Raji (cell line): ENCODE results near the gene EZH2.

Experiments used
- POLR2A ChIP-seq: IDR thresholded peaks from 2 replicates; pipeline ENCODE4 v1.6.1; 2011; ENCODE audit warnings: low read depth, low read length, control low read depth; ENCODE audit not compliant: insufficient read depth

Gene EZH2

DNA sequence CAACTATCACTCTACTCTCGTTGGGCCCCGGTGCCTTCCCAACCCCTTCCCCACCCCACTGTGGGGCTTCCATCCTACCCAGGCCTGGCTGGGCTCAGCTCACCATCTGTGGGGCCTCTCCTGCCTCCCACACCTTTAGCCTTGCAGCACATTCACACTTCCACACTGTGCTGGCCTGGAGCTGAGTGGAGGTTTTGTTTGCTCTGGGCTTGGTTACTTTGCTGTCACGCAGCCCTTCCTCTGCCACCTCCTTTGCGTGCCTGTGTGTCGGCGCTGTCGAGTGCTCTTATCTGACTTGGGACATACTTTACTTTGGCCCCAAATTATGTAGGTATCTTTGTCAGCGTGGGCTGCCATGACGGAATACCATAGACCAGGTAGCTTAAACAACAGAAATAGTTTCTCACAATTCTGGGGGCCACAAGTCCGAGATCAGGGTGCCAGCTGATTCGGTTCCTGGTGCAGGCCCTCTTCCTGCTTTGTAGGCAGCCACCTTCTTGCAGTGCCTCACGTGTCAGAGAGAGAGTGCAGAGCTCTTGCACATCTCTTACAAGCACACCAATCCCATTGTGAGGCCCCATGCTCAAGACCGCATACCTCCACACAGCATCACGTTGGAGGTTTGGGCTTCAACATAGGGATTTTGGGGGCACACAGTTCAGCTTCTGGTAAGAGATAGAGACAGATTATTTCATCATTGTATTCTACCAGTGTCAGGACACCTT lies 96.4 kb downstream of the EZH2 start:
- no peak for TF ChIP-seq POLR2A

DNA sequence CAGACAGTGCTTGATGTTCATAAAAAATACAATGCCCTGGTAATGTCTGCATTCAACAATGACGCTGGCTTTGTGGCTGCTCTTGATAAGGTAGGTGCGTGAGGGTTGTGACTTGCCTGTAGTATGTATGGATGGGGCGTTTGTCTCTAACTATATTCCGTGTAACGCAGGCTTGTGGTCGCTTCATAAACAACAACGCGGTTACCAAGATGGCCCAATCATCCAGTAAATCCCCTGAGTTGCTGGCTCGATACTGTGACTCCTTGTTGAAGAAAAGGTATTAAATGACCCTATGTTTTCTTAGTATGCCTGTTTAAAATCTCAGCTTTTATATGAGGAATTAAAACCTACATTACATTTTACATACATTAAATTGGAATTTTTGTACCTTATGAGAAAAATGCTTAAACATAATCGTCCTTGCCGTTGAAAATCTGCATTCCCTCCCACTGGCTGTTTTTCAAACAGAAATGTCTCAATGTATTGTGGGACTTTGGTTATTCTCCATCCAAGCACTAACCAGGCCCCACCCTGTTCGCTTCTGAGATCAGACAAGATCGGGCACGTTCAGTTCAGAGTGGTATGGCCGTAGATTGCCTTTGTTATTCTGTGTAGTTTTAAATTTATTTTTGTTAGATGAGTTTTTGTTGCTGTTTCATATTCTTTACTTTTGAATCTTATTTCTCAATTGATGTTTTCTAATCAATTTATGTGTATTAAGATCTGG lies 100.1 kb downstream of the EZH2 start:
- TF ChIP-seq POLR2A: no peak

DNA sequence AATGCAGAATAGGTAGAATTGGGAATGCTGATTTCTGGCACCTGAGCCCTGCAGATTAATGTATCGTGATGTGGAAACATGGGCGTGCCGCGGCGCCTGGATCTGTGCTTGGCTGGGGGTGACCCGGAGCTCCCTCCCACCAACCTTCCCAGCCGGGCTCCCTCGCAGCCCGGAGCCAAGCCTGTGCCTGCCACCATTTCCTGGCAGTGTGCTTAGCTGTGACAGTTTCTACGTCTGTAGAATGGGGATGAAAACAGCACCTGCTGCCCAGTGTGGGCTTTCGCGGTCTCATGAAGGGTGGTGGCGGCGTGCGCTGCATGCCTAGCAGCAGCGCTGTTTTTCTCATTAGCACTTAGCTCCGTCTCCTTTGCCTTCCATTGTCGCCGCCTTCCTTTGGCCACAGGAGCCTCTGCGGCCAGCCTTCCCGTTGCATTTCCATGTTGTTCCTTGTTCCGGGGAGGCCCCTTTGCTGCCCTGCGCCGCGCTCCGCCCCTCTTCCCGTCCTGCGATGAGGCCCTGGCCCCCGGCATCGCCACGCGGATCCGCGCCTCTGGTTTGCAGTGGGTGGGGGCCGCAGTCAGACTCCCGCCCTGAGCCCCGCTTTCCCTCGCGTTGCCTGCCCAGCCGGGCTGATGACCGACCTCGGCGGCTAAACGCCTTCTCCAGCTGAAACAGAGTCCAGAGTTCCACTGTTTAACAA lies 101.2 kb downstream of the EZH2 start:
- no peak for TF ChIP-seq POLR2A

DNA sequence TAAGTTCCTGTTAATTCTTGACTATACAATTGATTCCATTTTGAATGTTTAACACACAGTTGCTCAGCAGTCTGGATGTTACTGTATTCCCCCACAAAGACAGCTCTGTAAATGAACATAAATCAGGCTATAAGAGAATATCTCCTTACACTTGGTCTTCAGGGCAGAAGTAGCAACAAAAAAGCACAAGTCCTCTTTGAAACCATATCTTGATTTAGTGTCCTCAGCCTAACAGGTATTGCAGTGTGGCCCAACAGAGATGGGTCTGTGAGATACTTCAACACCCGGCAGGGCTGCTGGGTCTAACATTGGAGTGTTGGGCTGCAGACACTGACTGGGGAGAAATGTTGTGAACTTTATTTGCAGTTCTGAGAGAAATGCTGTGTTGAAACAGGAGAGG lies 109.6 kb downstream of the EZH2 start:
- TF ChIP-seq POLR2A: no peak

DNA sequence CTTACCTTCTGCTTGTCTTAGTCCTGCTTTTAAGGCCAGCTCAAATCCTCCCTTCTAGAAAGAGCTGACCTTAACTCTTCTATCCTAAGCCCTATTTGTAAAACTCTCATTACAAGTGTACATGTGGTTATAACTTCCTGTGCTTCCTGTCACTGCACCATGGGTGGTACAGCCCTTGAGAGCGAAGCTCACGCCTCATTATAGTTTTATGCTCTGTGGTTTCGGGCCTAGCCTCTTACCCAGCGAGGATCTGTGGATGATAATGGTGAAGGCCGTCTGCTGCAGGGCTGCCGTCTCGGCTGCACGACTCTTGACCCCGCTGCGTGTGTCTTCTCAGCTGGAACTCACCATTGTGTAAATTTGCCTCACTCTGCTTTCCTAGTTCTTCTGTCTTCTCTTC lies 110.8 kb downstream of the EZH2 start:
- no peak for TF ChIP-seq POLR2A

DNA sequence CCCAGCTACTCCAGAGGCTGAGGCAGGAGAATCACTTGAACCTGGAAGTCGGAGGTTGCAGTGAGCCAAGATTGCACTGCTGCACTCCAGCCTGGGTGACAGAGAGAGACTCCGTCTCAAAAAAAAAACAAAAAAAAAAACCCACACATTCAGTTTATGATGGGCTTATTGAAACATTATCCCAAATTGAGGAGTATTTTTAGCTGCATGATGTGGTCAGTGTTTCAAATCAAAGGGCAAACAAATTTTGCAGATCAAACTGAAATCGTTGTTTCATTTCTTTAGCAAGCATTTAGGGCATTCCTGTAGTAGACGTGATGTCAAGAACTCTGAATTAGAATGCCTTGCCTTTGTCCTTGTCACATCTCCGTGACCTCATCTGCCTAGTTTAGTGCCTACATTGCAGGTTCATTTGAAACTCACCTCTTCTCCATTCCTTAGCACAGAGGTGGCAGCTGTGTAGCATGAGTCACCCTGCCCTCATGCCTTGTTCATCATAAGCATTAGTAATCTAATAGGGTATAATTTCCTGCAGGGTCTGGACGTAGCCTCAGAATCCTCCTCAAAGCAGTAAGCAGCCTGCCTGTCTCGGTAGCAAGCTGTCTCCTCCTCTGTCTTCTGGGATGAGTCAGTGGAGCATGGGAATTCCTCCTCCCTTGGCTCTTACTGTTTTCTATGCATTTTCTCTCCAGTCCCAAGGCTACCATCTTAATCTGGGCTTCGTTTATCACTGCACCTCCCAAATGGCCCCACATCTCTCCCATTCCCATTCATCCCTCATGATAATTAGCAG lies 111.6 kb downstream of the EZH2 start:
- TF ChIP-seq POLR2A: no peak

DNA sequence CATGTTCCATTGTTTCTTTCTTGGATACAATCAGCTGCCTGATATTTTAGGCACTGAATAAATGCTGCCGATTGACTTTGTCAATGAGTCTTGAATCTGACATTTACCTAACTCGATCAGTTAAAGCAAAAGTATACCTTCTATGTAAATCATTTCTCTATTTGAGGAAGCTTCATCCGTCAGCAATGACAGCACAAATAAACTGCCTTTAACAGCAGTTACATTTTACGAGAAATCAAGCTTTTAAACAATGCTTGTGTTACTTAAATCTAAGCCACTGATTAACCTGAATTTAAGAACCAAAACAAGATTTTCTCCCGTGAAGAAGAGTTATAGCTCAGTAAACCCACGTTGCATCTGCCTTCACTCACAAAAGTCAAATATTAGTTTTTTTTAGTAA lies 114.1 kb downstream of the EZH2 start:
- no peak for TF ChIP-seq POLR2A

DNA sequence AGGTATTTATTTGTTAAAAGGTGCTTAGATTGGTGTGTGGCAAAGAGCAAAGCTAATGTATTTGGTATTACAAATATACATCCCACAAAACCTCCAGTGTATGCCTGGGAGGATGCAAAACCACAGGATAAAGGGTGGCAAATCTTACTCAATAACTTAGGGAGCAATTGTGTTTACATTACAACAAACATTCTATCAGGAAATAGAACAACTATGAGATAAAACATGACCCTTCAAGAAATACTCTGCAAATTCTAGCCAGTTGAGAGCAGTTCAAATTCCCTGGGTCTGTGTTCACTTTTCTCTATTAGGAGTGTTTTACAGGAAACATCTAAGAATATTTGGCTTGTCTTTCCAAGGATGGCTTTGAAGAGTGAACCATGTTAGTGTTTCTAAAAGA lies 120.5 kb downstream of the EZH2 start:
- no peak for TF ChIP-seq POLR2A

DNA sequence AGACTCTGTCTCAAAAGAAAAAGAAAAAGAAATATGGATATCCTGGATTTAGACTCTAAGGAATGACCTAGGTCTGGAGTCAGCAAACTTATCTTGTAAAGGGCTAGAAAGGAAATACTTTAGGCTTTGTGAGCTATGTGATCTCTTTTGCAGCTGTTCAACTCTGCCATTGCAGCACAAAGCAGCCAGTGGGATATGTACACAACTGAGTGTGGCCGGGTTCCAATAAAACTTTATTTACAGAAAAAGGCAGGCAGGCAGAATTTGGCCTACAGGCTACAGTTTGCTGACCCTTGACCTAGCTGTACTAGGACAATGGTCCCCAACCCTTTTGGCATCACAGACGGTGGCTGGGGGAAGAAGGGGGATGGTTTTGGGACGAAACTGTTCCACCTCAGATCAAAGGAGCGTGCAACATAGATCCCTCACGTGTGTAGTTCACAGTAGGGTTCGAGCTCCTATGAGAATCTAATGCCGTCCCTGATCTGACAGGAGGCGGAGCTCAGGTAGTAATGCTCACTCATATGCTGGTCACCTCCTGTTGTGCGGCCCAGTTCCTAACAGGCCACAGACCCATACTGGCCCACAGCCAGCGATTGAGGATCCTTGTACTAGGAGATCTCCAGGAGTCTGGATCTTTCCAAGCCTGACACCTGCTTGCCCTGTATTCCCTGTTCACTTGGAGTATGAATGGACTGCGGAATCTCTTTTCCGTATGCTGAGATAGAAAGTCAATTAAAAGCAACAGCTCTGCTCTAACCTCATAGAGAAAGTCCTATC lies 122.4 kb downstream of the EZH2 start:
- no peak for TF ChIP-seq POLR2A
